Glomerular visceral epithelial cell (primary cell): ENCODE results near the gene CLEC17A.

Experiments used
- DNase-seq: peaks from one replicate; pipeline ENCODE4 v3.0.0-alpha.2; 2016; ENCODE audit errors: extremely low spot score

Gene CLEC17A

GRCh38 chr19:14650161-14650560, 67.3 kb downstream of the CLEC17A start:
- DNase-seq, result no peak

GRCh38 chr19:14654786-14655560, 72.1 kb downstream of the CLEC17A start:
- DNase-seq, result no peak

GRCh38 chr19:14655726-14656125, 72.8 kb downstream of the CLEC17A start:
- DNase-seq, result no peak

- no peak for DNase-seq
Measured at GRCh38 chr19:14659874-14660489, 77.1 kb downstream of the CLEC17A start.

- no peak for DNase-seq
Measured at GRCh38 chr19:14661372-14661924, 78.6 kb downstream of the CLEC17A start.
